Measurements from ENCODE around the gene PRPH.

The PRPH gene

DNA sequence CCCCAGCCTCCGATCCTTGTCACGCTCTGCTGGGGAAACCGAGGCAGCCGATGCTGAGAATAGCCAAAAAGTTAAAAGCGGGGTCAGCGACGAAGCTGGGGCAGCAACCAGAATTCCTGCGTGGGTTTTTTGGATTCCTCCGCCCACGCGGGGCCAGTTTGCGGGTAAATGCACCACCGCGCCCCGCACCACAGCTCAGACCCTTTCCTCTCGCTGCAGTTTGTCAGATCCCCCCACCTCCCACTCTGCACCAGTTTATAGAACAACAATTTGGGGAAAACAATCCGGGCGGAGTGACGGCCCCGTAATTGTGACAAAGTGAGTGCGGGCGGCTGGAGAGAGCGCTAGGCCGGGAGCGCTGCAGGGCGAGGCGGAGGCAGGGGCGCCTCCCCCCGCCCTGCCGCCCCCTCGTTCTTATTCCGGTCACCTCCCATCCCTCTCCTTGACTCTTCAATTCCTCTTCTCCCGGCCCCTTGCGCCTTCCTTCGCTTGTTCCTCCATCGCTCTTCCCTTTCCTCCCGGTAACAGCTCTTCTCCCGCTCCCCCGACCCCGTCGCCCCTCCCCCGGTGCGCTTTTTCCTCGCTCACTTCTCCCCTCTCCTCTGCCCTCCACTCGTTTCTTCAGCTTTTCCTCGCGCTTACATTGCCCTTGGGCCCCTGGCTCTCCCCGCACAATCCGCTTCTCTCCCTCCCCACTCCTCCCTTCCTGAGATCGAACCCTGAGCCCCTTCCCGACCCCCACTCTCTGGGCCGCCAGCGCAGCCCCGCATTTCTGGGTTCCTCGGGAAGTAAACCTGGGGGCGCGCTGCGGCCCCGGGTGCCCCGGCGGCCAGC is 51.1 kb downstream of the PRPH start:
- peaks cover 49% of the 10 kb centered on the region for H3K4me1 ChIP-seq (ENCODE audit: control insufficient read depth, insufficient read depth, low read length)
- peak overlapping the region; percentile 46 for H3K9ac ChIP-seq (ENCODE audit: low read depth, low read length)
- H3K36me3 ChIP-seq (ENCODE audit: insufficient read depth, low read length): peaks cover under 1% of the 10 kb centered on the region
- no peaks in the 10 kb centered on the region for H3K9me3 ChIP-seq (replicated peaks; ENCODE audit: low read length)
- peak overlapping the region; percentile 94 for H3K4me2 ChIP-seq (ENCODE audit: low read length)
- H3K4me3 ChIP-seq (ENCODE audit: low read length): peak overlapping the region; percentile 67
- H3K27me3 ChIP-seq (ENCODE audit: control insufficient read depth, insufficient read depth, low read length): peaks cover 38% of the 10 kb centered on the region

GRCh38 chr12:49346659-49347310 is 51.8 kb downstream of the PRPH start, which contains the start of gene DNAJC22:
Gene DNAJC22, plus strand, starts transcription at chr12:49346888. Its CDS starts 1,985 bp downstream, at chr12:49348873.
- peak within 1 kb of the TSS; percentile 94 for H3K4me2 ChIP-seq (ENCODE audit: low read length)
- H3K4me3 ChIP-seq (ENCODE audit: low read length): peak within 1 kb of the TSS; percentile 67
- H3K9ac ChIP-seq (ENCODE audit: low read depth, low read length): peak within 1 kb of the TSS; percentile 46
- peaks cover 49% of the 10 kb centered on the region for H3K4me1 ChIP-seq (ENCODE audit: control insufficient read depth, insufficient read depth, low read length)
- H3K27me3 ChIP-seq (ENCODE audit: control insufficient read depth, insufficient read depth, low read length): peaks cover 35% of the 10 kb centered on the region
- H3K9me3 ChIP-seq (replicated peaks; ENCODE audit: low read length): no peaks in the 10 kb centered on the region
- H3K36me3 ChIP-seq (ENCODE audit: insufficient read depth, low read length): peaks cover 2% of the 10 kb centered on the region

DNA sequence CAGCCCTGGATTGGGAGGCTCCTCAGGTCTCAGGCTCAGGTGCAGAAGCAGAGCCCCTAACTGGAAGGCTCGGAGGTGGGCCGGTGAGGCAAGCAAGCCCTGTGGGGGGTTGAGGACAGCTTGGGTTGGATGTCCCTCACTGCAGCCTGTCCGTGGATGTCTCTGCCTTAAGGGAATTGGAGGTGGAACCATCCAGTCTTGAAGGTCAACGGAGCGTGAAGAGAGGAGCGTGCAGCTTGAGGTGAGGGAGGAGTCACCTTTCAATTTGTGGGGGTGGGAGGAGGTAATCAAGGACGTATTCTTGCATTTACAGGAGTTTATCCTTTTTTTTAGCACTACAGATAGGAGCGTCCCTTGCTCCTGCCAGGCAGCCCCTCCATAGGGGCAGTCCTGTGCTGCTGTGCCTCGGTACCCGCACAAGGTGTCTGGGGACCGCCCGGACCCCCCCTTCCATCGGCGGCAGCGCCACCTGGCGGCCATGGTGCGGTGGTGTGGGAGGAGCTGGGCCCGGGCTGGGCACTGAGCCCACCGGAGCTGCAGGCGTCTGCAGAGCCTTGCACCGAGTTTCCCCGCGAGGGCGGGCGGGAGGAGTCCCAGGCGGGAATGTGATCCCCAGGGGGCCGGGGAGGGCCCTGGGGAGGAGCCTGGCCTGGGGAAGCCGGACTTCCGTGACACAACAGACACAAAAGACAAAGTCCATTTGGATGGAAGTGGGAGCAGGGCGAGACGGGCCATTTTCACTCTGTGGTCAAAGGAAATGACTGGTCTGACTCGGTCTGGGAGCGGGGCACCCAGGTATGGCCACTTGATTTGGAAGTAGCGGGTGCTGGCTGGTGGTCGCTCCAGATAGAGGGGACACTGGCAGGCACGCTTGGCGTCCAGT is 52.6 kb downstream of the PRPH start:
- no peaks in the 10 kb centered on the region for H3K9me3 ChIP-seq (replicated peaks; ENCODE audit: low read length)
- peaks cover 34% of the 10 kb centered on the region for H3K27me3 ChIP-seq (ENCODE audit: control insufficient read depth, insufficient read depth, low read length)
- H3K4me2 ChIP-seq (ENCODE audit: low read length): peak overlapping the region; percentile 94
- peak overlapping the region; percentile 67 for H3K4me3 ChIP-seq (ENCODE audit: low read length)
- H3K36me3 ChIP-seq (ENCODE audit: insufficient read depth, low read length): peaks cover 2% of the 10 kb centered on the region
- peak overlapping the region; percentile 67 for H3K9ac ChIP-seq (ENCODE audit: low read depth, low read length)
- H3K4me1 ChIP-seq (ENCODE audit: control insufficient read depth, insufficient read depth, low read length): peaks cover 43% of the 10 kb centered on the region
